Measurements from ENCODE around the gene REG1B. TPM values are rescaled to one million over a fixed set of nuclear protein-coding genes. Genes with fewer than 3 reads are reported as not detected.

REG1B gene
- total and polyA plus RNA-seq, 2 of the 4 experiments (the other 2 are of a cell fraction): not detected

DNA sequence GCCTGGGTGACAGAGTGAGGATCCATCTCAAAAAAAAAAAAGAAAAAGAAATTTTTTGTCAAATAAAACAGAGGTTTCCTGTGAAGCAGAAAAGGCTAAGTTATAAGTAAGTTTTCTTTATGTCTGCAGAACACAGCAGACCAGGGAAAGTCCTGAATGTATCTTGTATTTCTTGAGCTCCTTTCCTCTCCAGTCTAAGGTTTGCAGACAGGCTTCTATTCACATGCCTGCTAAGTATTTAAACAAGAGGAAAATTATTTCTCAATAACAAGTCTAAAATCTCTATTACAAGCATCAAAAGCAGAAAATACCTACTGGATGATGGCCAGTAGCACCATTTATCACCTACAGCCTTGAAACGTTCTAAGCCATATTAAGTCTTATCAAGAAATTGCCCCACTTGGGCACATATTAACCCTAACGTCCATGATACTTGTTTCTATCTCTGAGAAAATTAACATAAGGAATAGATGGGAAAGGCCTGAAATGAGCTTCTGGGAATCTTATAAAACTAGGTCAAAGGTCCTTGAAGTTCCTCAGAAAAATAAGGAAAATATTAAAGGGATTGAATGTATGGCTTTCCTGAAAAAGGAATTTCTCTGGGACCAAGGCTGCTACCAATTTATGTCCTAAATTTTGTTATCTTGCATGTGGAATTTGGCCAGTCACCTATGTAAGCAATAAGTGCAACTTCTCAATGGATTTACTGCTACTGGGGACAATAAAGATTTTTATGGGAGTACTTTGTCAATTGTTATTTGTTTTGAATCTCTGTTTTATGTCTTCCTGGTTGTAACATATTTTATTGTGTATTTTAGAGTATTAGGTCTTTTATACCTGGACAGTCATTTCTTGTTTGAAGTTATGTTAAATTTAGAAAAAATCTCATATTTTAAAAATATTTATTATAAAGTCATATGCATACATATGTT is 29.5 kb upstream of the REG1B start:
- ChIA-PET POLR2A (ENCODE audit: unreplicated experiment) (no interaction called here), CTCF (no interaction called here)
- Histone ChIP-seq H2BK120ac (ENCODE audit: low read depth, low read length) (no peak overlapping the region), H3K4me3 (ENCODE audit: insufficient read depth, low read depth, low read length) (no peak overlapping the region), H2AK9ac (replicated peaks; ENCODE audit: low read depth, low read length, poor library complexity) (no peak overlapping the region), H3K4me1 (ENCODE audit: control insufficient read depth, insufficient read depth, low read length) (no peaks in the 10 kb centered on the region), H3K56ac (ENCODE audit: extremely low read depth, insufficient read depth, low read length) (no peak overlapping the region), H3K23ac (ENCODE audit: low read depth, low read length) (no peak overlapping the region), H3K79me1 (ENCODE audit: low read depth in 1 of 2, low read length in 2 of 2) (no peaks in the 10 kb centered on the region), H3K27me3 (ENCODE audit: control insufficient read depth, insufficient read depth, low read length) (no peaks in the 10 kb centered on the region), H2BK5ac (ENCODE audit: low read depth, low read length, poor library complexity, severe bottlenecking) (no peak overlapping the region), H2AFZ (replicated peaks; ENCODE audit: low read length, poor library complexity) (no peak overlapping the region), H3K9ac (ENCODE audit: low read depth, low read length) (no peak overlapping the region), H3K9me3 (ENCODE audit: control insufficient read depth, insufficient read depth, low read length) (peaks cover 7% of the 10 kb centered on the region), H4K8ac (ENCODE audit: low read depth in 2 of 2, low read length in 2 of 2) (no peak overlapping the region), H3K14ac (replicated peaks; ENCODE audit: low read depth, low read length) (no peak overlapping the region), H3K9me1 (ENCODE audit: insufficient read depth, low read length) (no peaks in the 10 kb centered on the region), H3K18ac (ENCODE audit: low read depth, low read length) (no peak overlapping the region), H2BK20ac (ENCODE audit: low read depth, low read length) (no peak overlapping the region), H2BK15ac (ENCODE audit: low read depth, low read length) (no peak overlapping the region), H3K4ac (ENCODE audit: low read depth, low read length) (no peak overlapping the region), H3K36me3 (ENCODE audit: control insufficient read depth, insufficient read depth, low read length) (no peaks in the 10 kb centered on the region), H4K20me1 (ENCODE audit: insufficient read depth, low read length) (no peaks in the 10 kb centered on the region), H4K91ac (ENCODE audit: insufficient read depth, low read depth, low read length) (no peak overlapping the region), H4K5ac (ENCODE audit: low read depth, low read length) (no peak overlapping the region), H3K4me2 (ENCODE audit: low read depth, low read length) (no peak overlapping the region), H3K27ac (ENCODE audit: insufficient read depth, low read length) (no peak overlapping the region), H2AK5ac (ENCODE audit: low read depth, low read length) (no peak overlapping the region)
- in situ Hi-C loops (cut with MboI; ENCODE audit: low sequenced_read_pairs): no loop called here
- WGBS, 2 experiments (ENCODE audit: extremely low coverage in 2 of 2, insufficient read length in 1 of 2): no CpG with 5 or more reads among the region's 2 CpGs
- no peak for TF ChIP-seq FOS (IDR thresholded peaks at IDR 0.05; ENCODE audit: low read depth, low read length)
- no peak for TF ChIP-seq NFE2L2 (IDR thresholded peaks at IDR 0.05; ENCODE audit: low read depth, low read length)
- TF ChIP-seq, protein P1, sequence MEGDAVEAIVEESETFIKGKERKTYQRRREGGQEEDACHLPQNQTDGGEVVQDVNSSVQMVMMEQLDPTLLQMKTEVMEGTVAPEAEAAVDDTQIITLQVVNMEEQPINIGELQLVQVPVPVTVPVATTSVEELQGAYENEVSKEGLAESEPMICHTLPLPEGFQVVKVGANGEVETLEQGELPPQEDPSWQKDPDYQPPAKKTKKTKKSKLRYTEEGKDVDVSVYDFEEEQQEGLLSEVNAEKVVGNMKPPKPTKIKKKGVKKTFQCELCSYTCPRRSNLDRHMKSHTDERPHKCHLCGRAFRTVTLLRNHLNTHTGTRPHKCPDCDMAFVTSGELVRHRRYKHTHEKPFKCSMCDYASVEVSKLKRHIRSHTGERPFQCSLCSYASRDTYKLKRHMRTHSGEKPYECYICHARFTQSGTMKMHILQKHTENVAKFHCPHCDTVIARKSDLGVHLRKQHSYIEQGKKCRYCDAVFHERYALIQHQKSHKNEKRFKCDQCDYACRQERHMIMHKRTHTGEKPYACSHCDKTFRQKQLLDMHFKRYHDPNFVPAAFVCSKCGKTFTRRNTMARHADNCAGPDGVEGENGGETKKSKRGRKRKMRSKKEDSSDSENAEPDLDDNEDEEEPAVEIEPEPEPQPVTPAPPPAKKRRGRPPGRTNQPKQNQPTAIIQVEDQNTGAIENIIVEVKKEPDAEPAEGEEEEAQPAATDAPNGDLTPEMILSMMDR (conservative IDR thresholded peaks at IDR 0.05; ENCODE audit: low read depth, low read length): no peak
- TF ChIP-seq RCOR1 (IDR thresholded peaks at IDR 0.05; ENCODE audit: insufficient replicate concordance, low read length): no peak
- TF ChIP-seq CHD1 (IDR thresholded peaks at IDR 0.05; ENCODE audit: low read depth, low read length): no peak
- TF ChIP-seq MAFK (IDR thresholded peaks at IDR 0.05; ENCODE audit: low read depth, low read length): no peak
- no peak for TF ChIP-seq CEBPB (IDR thresholded peaks at IDR 0.05; ENCODE audit: low read depth, low read length)
- no peak for TF ChIP-seq MXI1 (IDR thresholded peaks at IDR 0.05; ENCODE audit: borderline replicate concordance, low read depth, low read length)
- TF ChIP-seq, protein P2, sequence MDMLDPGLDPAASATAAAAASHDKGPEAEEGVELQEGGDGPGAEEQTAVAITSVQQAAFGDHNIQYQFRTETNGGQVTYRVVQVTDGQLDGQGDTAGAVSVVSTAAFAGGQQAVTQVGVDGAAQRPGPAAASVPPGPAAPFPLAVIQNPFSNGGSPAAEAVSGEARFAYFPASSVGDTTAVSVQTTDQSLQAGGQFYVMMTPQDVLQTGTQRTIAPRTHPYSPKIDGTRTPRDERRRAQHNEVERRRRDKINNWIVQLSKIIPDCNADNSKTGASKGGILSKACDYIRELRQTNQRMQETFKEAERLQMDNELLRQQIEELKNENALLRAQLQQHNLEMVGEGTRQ (IDR thresholded peaks at IDR 0.05; ENCODE audit: low read depth, low read length): no peak
- no peak for TF ChIP-seq BHLHE40 (IDR thresholded peaks at IDR 0.05; ENCODE audit: low read depth, low read length)
- TF ChIP-seq POLR2A (IDR thresholded peaks at IDR 0.05; ENCODE audit: low read depth, low read length): no peak
- TF ChIP-seq RAD21 (IDR thresholded peaks at IDR 0.05; ENCODE audit: low read length): no peak
- intact Hi-C loops (cut with micrococcal nuclease): no loop called here
- ATAC-seq (ENCODE audit: low read depth) (no peak), DNase-seq (no peak)
- no TSS peak for BruUV-seq (replicated peaks)
- dilution Hi-C loops (cut with HindIII; ENCODE audit: low sequenced_read_pairs, unreplicated experiment): no loop called here
